IPS-NIHi7 (cell line): ENCODE results near the gene GOLGA8J.
A peak's percentile ranks its signal among the peaks of the same experiment; 100 is the strongest.
"Not testable (repeated sequence)": the region's sequence is repeated elsewhere in the genome, so short reads cannot be mapped to it uniquely, and the experiment has no call there.

Experiments
- DNase-seq: peaks from one replicate; pipeline ENCODE4 v3.0.0; 2012; ENCODE audit warnings: mixed read lengths; ENCODE audit errors: extremely low spot score

The GOLGA8J gene

GRCh38 chr15:30082655-30083054 lies at the start of gene GOLGA8J:
TSS of gene GOLGA8J (plus strand) at chr15:30082955. CDS start at chr15:30083053, 98 bp downstream.
- DNase-seq: not testable (repeated sequence)

- DNase-seq: no peak
Observed at GRCh38 chr15:30033211-30033610, 49.5 kb upstream of the GOLGA8J start.

- DNase-seq: no peak
Observed at GRCh38 chr15:30033763-30034162, 49.0 kb upstream of the GOLGA8J start.

GRCh38 chr15:30036036-30036703 lies 46.6 kb upstream of the GOLGA8J start:
- no peak for DNase-seq

- DNase-seq: no peak
Observed at GRCh38 chr15:30038667-30039523, 43.9 kb upstream of the GOLGA8J start.

- no peak for DNase-seq
Observed at GRCh38 chr15:30041868-30042267, 40.9 kb upstream of the GOLGA8J start.

GRCh38 chr15:30042556-30042955 lies 40.2 kb upstream of the GOLGA8J start:
- no peak for DNase-seq

GRCh38 chr15:30043211-30043655 lies 39.5 kb upstream of the GOLGA8J start:
- no peak for DNase-seq

- no peak for DNase-seq
Observed at GRCh38 chr15:30044377-30044776, 38.4 kb upstream of the GOLGA8J start.

- DNase-seq: not testable (repeated sequence)
Observed at GRCh38 chr15:30044826-30045225, 37.9 kb upstream of the GOLGA8J start.

- DNase-seq: peak; percentile 28
Observed at GRCh38 chr15:30045248-30046041, 37.3 kb upstream of the GOLGA8J start.

GRCh38 chr15:30046430-30046829 lies 36.3 kb upstream of the GOLGA8J start:
- DNase-seq: no peak

GRCh38 chr15:30055604-30056003 lies 27.2 kb upstream of the GOLGA8J start:
- no peak for DNase-seq

- DNase-seq: no peak
Observed at GRCh38 chr15:30056166-30056565, 26.6 kb upstream of the GOLGA8J start.

GRCh38 chr15:30059771-30060170 lies 23.0 kb upstream of the GOLGA8J start:
- no peak for DNase-seq

- DNase-seq: no peak
Observed at GRCh38 chr15:30062881-30063280, 19.9 kb upstream of the GOLGA8J start.

- no peak for DNase-seq
Observed at GRCh38 chr15:30063835-30064546, 18.8 kb upstream of the GOLGA8J start.

- DNase-seq: no peak
Observed at GRCh38 chr15:30065025-30065801, 17.5 kb upstream of the GOLGA8J start.

GRCh38 chr15:30068326-30068725 lies 14.4 kb upstream of the GOLGA8J start:
- no peak for DNase-seq

- no peak for DNase-seq
Observed at GRCh38 chr15:30072630-30073029, 10.1 kb upstream of the GOLGA8J start.

GRCh38 chr15:30073915-30074314 lies 8.8 kb upstream of the GOLGA8J start:
- DNase-seq: no peak
